GM12891 (cell line): ENCODE measurements around the gene NRROS.

Experiments
- DNase-seq: peaks from one replicate; pipeline ENCODE4 v3.0.0; 2011; ENCODE audit warnings: low spot score; ENCODE audit not compliant: insufficient read length
- FAIRE-seq: peaks from 2 replicates; lab custom pipeline; 2011; peaks lifted over from hg19 to GRCh38; lab: Jason Lieb, UNC
- PAX5 ChIP-seq: IDR thresholded peaks from 2 replicates; pipeline ENCODE4 v1.6.1; 2011; ENCODE audit warnings: low read length, moderate library complexity, mild to moderate bottlenecking; ENCODE audit not compliant: insufficient read depth, severe bottlenecking
- POLR2A ChIP-seq: IDR thresholded peaks from 2 replicates; pipeline ENCODE4 v1.6.1; 2011; ENCODE audit warnings: low read depth, low read length, control low read depth
- POLR2AphosphoS5 ChIP-seq: IDR thresholded peaks from 2 replicates; pipeline ENCODE4 v1.6.1; 2011; ENCODE audit warnings: low read depth, low read length, control low read depth
- POU2F2 ChIP-seq: IDR thresholded peaks from 2 replicates; pipeline ENCODE4 v1.6.1; 2011; ENCODE audit warnings: low read depth, mild to moderate bottlenecking, control low read depth, low read length, moderate library complexity
- SPI1 ChIP-seq: IDR thresholded peaks from 2 replicates; pipeline ENCODE4 v1.6.1; 2011; ENCODE audit warnings: low read depth, low read length, control low read depth
- TAF1 ChIP-seq: IDR thresholded peaks from 2 replicates; pipeline ENCODE4 v1.6.1; 2011; ENCODE audit warnings: low read depth, low read length, control low read depth

NRROS gene

DNA sequence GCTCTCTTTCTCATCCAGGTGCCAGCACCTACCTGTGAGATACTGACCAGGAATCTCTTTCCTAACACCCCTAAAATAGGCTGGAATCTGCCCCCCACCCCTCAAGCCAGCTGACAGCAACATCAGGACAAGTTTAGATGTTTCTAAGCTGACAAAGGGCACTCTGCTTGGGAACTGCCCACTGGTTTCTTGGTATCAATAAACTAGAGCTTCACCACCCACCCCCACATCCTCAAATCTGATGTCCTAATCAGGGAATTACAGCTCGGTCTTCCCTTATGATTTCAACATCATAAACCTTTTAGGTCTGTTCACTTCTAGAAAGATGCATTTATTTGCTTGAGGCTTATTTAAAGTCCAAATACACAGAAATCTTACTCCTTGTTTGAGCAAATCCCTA, 37.9 kb downstream of the NRROS start:
- TF ChIP-seq POU2F2 = no peak
- no peak for TF ChIP-seq POLR2A
- no peak for TF ChIP-seq PAX5
- TF ChIP-seq TAF1 = no peak
- no peak for TF ChIP-seq SPI1
- no peak for TF ChIP-seq POLR2AphosphoS5
- FAIRE-seq (no peak), DNase-seq (no peak)

DNA sequence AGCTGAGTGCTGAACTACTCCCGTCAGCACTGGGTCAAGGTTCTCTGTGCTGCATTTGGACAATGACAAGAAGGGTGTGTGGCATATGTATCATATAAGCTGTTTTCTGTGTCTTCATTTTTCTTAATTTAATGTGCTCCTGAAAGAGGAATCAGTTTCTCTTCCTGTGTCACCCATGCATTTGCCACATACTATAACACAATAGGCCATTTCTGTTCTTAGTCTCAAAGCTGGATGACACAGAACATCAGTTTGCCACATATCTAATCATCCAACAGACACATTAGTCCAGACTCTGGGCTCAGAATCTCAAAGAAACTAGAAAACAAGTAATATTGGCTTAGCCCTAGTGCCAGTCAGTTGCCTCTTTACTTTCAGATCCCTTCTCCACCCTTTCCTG, 38.4 kb downstream of the NRROS start:
- TF ChIP-seq POLR2A = no peak
- no peak for TF ChIP-seq PAX5
- no peak for TF ChIP-seq SPI1
- TF ChIP-seq POLR2AphosphoS5 = no peak
- no peak for TF ChIP-seq TAF1
- TF ChIP-seq POU2F2 = no peak
- FAIRE-seq (no peak), DNase-seq (no peak)

DNA sequence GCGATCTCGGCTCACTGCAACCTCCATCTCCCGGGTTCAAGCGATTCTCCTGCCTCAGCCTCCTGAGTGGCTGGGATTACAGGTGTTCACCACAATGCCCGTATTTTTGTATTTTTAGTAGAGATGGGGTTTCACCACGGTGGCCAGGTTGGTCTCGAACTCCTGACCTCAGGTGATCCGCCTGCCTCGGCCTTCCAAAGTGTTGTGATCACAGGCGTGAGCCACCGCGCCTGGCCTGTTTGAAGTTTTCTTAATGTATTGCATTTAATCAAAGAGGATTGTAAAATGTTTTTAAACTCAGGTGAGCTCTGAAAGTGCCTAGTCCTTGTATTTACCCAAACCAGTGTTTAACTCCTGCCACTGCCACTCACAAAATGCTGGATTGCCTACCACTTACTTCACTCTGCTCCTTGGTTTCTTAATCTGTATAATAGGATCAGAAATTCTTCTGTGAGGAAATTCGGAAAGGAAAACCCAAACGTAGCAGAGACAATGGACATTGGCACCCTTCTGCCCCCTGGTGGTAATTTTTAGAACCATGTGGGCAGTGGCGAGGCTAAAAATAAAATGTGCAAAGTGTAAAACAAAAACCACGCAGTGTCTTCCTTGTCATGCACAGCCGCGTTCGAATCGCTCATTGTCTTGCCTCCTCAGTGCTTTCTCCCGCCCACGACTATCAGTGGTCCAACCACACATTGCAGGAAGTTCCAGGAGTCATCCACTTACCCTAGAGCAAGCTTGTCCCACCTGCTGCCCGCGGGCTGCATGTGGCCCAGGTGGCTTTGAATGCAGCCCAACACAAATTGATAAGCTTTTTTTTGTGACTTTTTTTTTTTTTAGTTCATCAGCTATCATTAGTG, 45.3 kb downstream of the NRROS start:
- TF ChIP-seq TAF1 (no peak), PAX5 (peak; percentile 70), POU2F2 (peak; percentile 76)
- FAIRE-seq (peak; percentile 96), DNase-seq (peak; percentile 55)

DNA sequence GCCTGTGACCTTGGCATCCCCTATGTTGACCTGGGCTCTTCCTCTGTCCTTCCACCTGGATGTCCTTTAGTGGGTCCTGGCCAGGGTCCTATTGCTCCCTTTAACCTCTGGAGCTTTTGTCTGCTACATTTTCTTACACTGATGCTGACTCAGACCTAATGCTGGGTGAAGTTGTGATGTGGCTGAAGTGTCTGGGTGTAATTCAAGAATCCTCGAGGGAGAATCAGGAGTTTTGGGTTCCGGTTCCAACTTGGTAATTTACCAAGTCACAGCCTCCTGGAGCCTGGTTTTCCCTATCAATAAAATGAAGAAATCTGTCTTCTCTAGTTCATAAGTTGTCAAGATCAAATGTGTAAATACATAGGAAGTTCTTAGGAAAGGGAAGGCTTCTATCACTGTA, 46.9 kb downstream of the NRROS start:
- DNase-seq (no peak), FAIRE-seq (no peak)
- TF ChIP-seq TAF1 (no peak), SPI1 (no peak), POLR2AphosphoS5 (no peak), POU2F2 (no peak), PAX5 (no peak), POLR2A (no peak)

DNA sequence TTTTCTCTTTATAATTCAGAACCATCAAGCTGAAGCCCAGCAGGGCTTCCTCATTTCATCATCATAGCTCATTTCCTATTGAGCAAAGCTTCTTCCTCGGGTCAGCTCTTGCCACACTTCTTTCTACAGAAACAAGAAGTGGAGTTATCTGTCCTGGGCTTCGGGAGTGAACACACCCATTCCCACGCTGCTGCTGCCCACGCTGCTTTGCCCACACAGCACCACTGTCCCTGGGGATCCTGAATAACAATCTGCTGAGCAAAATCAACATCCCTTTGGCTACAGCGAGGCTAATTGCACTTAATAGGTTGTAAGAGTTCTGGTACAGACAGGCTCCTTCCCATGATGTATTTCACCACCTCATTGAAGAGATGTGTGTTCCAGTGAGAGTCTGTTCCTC, 48.9 kb downstream of the NRROS start:
- TF ChIP-seq SPI1 (peak; percentile 37; the same call in 1 of the 2 replicates), POLR2A (no peak), PAX5 (no peak)
- FAIRE-seq (peak; percentile 59), DNase-seq (no peak)

DNA sequence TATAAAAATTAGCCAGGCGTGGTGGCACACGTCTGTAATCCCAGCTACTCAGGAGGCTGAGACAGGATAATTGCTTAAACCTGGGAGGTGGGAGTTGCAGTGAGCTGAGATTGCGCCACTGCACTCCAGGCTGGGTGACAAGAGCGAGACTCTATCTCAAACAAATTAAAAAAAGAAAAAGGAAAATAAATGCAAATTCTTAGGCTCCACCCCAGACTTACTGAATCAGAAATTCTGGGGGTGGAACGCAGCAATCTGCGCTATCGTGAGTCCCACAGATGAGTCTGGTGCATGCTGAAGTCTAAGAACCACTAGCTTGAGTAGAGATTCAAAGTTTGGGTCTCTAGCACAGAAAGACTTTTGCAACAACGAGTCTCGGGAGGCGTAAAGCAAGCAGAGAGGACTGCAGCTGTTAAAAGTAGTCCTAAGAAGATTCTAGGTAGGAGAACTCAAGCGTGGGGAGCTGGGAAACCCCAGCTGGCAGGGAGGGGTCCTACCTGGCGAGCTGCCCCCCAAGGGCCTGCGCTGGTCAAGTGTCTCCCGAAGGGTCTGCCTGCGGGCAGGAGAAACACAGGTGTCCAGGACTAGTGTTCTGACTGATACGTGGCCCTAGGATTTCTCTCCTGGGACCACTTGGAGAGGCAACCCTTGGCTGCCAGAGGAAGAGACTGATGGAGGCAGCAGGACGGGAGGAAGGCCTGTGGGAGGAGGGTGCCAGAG, 50.6 kb downstream of the NRROS start:
- TF ChIP-seq POLR2AphosphoS5 (no peak), SPI1 (no peak), POU2F2 (no peak), TAF1 (no peak)
- no peak for FAIRE-seq
- no peak for DNase-seq

DNA sequence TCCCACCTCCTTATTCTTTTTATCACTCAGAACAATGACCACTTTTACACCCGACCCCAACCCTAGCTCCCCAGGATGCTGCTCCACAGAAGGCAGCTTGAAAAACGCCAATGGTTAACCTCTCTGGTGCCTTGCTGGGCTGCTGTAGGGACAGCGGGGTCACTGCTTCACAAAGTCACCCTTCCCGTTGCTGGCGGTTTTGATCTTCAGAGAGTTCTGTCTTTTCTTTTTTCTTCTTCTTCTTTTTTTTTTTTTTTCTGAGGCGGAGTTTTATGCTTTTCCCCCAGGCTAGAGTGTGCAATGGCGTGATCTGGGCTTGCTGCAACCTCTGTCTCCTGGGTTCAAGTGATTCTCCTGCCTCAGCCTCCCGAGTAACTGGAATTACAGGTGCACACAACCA, 51.9 kb downstream of the NRROS start:
- FAIRE-seq (no peak), DNase-seq (no peak)

DNA sequence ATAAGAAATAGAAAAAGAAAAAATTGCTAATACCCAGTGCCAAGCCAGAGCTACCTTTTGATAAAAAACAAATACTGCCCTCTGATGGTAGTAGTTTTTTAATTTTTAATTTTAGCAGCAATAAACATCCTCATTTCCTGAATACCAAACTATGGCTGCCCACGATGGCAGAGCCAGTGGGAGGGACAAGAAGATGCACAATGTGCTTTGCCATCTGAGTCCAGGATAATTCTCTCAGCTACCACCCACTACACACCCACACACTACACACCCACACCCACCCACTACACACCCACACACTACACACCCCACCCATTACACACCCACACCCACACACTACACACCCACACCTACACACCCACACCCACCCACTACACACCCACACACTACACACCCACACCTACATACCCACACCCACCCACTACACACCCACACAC, 54.7 kb downstream of the NRROS start:
- no peak for TF ChIP-seq POU2F2
- FAIRE-seq (no peak), DNase-seq (no peak)

More for the DNA sequence above, 51.9 kb downstream of the NRROS start:
- TF ChIP-seq SPI1 = no peak
- no peak for TF ChIP-seq PAX5
- TF ChIP-seq TAF1 = no peak

DNA sequence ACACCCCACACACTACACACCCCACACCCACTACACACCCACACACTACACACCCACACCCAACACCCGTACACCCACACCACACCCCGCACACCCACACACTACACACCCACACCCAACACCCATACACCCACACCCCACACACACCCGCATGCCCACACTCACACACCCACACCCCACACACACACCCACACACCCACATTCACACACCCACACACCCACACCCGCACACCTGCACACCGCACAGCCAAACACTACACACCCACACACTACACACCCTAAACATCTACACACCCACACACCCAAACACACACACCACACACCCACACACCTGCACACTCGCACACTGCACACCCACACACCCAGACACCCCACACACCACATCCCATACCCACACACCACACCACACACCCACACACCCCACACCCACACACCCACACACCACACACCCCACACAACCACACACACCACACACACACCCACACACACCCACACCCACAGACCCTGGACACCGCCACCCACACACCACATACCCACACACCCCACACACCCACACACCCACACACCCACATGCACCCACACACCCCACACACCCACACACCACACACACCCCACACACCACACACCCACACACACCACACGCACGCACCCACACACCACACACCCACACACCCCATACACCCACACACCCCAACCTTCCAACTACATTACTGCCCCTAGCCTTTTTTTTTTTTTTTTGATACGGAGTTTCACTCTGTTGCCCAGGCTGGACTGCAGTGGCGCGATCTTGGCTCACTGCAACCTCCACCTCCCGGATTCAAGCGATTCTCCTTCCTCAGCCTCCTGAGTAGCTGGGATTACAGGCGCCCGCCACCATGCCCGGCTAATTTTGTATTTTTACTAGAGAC, 55.7 kb downstream of the NRROS start:
- TF ChIP-seq POU2F2 (no peak), SPI1 (no peak), PAX5 (no peak), POLR2A (no peak), TAF1 (no peak), POLR2AphosphoS5 (no peak)
- DNase-seq (no peak), FAIRE-seq (peak; percentile 86)

DNA sequence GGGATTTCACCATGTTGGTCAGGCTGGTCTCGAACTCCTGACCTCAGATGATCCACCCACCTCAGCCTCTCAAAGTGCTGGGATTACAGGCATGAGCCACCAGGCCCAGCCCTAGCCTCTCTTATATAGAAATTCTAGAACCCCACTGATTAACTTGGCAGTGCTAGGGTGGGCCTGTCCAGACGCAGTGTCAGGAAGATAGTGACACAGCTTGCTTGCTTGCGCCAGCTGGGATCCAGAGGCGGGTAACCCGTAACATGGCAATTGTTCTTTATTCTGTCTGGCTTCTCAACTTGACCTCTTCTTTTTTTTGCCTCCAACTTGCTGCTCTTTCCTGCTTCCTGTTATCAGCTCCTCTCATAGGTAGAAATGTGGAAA, 56.3 kb downstream of the NRROS start:
- DNase-seq = no peak
- TF ChIP-seq SPI1 (no peak), POLR2A (no peak), TAF1 (no peak), POU2F2 (no peak), PAX5 (no peak), POLR2AphosphoS5 (no peak)
- no peak for FAIRE-seq
